Measurements from ENCODE around the gene SLC30A1.

SLC30A1 gene

GRCh38 chr1:211610779-211611556 lies 32.0 kb upstream of the SLC30A1 start:
- CTCF ChIA-PET: interaction anchor here (0.7 to 1.4 kb wide), 4 partner anchors 8 to 99 kb away, joined by 3 to 6 read pairs (median 4); no protein-coding TSS in a partner anchor
- POLR2A ChIA-PET: no interaction called here
- DNase-seq (ENCODE audit: low read depth, low spot score): no peak
- TF ChIP-seq CTCF (IDR thresholded peaks at IDR 0.05; ENCODE audit: insufficient read depth, low read length, missing control alignments): no peak
- H3K4me3 ChIP-seq (ENCODE audit: low read depth, low read length): no peak overlapping the region

- DNase-seq (ENCODE audit: low read depth, low spot score): no peak
- CTCF ChIA-PET: interaction anchor here (1.3 kb wide), 3 partner anchors 9 to 14 kb away, joined by 3 to 5 read pairs (median 3); no protein-coding TSS in a partner anchor
- POLR2A ChIA-PET: no interaction called here
- no peak overlapping the region for H3K4me3 ChIP-seq (ENCODE audit: low read depth, low read length)
- no peak for TF ChIP-seq CTCF (IDR thresholded peaks at IDR 0.05; ENCODE audit: insufficient read depth, low read length, missing control alignments)
Measured at GRCh38 chr1:211609120-211610024, 30.4 kb upstream of the SLC30A1 start.

GRCh38 chr1:211607754-211608473 lies 29.0 kb upstream of the SLC30A1 start:
- DNase-seq (ENCODE audit: low read depth, low spot score): no peak
- no peak for TF ChIP-seq CTCF (IDR thresholded peaks at IDR 0.05; ENCODE audit: insufficient read depth, low read length, missing control alignments)
- POLR2A ChIA-PET: no interaction called here
- H3K4me3 ChIP-seq (ENCODE audit: low read depth, low read length): no peak overlapping the region
- CTCF ChIA-PET: no interaction called here

GRCh38 chr1:211606914-211607753 lies 28.2 kb upstream of the SLC30A1 start:
- H3K4me3 ChIP-seq (ENCODE audit: low read depth, low read length): no peak overlapping the region
- no peak for TF ChIP-seq CTCF (IDR thresholded peaks at IDR 0.05; ENCODE audit: insufficient read depth, low read length, missing control alignments)
- POLR2A ChIA-PET: no interaction called here
- CTCF ChIA-PET: interaction anchor here (0.7 to 1.2 kb wide), 2 partner anchors 55 to 428 kb away, joined by 3 read pairs; no protein-coding TSS in a partner anchor
- no peak for DNase-seq (ENCODE audit: low read depth, low spot score)

- ChIA-PET POLR2A (no interaction called here), CTCF (interaction anchor here (0.7 to 1.5 kb wide), 3 partner anchors 27 to 428 kb away, joined by 3 to 4 read pairs (median 3); no protein-coding TSS in a partner anchor)
- no peak for TF ChIP-seq CTCF (IDR thresholded peaks at IDR 0.05; ENCODE audit: insufficient read depth, low read length, missing control alignments)
- no peak overlapping the region for H3K4me3 ChIP-seq (ENCODE audit: low read depth, low read length)
- no peak for DNase-seq (ENCODE audit: low read depth, low spot score)
Measured at GRCh38 chr1:211606332-211606913, 27.5 kb upstream of the SLC30A1 start.
